ENCODE measurements around the gene APOC4. TPM values are rescaled to one million over a fixed set of nuclear protein-coding genes. Genes with fewer than 3 reads are reported as not detected.

The APOC4 gene
- total RNA-seq, 1 experiment from 2014 or later: not detected

GRCh38 chr19:44961821-44962220, 19.8 kb downstream of the APOC4 start:
- intact Hi-C loops (cut with micrococcal nuclease; ENCODE audit: unreplicated experiment): no loop called here
- Histone ChIP-seq H3K9me3 (ENCODE audit: control insufficient read depth, insufficient read depth, low read depth, low read length) (no peaks in the 10 kb centered on the region), H3K27me3 (ENCODE audit: control insufficient read depth, insufficient read depth, low read length) (no peaks in the 10 kb centered on the region), H3K27ac (ENCODE audit: low read length) (no peak overlapping the region), H3K4me3 (ENCODE audit: low read depth in 2 of 2, low read length in 2 of 2) (no peak overlapping the region), H3K4me1 (ENCODE audit: control insufficient read depth, insufficient read depth, low read length) (no peaks in the 10 kb centered on the region), H3K36me3 (ENCODE audit: control insufficient read depth, insufficient read depth, low read length) (peaks cover 2% of the 10 kb centered on the region; the same call in 1 of the 2 replicates)
- in situ Hi-C loops (cut with HindIII; ENCODE audit: low pct_unique_long_range_greater_than_20kb, low sequenced_read_pairs): no loop called here
- ChIA-PET POLR2A (no interaction called here), CTCF (no interaction called here)
- BruUV-seq (replicated peaks): no TSS peak
- DNase-seq (ENCODE audit: low read depth, low spot score) (no peak), ATAC-seq (no peak)
- TF ChIP-seq SIN3A (IDR thresholded peaks at IDR 0.05; ENCODE audit: borderline replicate concordance, insufficient read depth, low read depth, low read length) (no peak), TCF7L2 (IDR thresholded peaks at IDR 0.05; ENCODE audit: low read depth, low read length) (no peak)

GRCh38 chr19:44968118-44968517, 26.1 kb downstream of the APOC4 start:
- ATAC-seq (no peak), DNase-seq (ENCODE audit: low read depth, low spot score) (no peak)
- Histone ChIP-seq H3K27ac (ENCODE audit: low read length) (no peak overlapping the region), H3K4me1 (ENCODE audit: control insufficient read depth, insufficient read depth, low read length) (no peaks in the 10 kb centered on the region), H3K36me3 (ENCODE audit: control insufficient read depth, insufficient read depth, low read length) (peaks cover 2% of the 10 kb centered on the region; the same call in 1 of the 2 replicates), H3K9me3 (ENCODE audit: control insufficient read depth, insufficient read depth, low read depth, low read length) (no peaks in the 10 kb centered on the region), H3K27me3 (ENCODE audit: control insufficient read depth, insufficient read depth, low read length) (no peaks in the 10 kb centered on the region), H3K4me3 (ENCODE audit: low read depth in 2 of 2, low read length in 2 of 2) (no peak overlapping the region)
- TF ChIP-seq POLR2AphosphoS5 (IDR thresholded peaks at IDR 0.05; ENCODE audit: low read depth, low read length): no peak
- no peak for TF ChIP-seq CTCF (IDR thresholded peaks at IDR 0.05)
- TF ChIP-seq SIN3A (IDR thresholded peaks at IDR 0.05; ENCODE audit: borderline replicate concordance, insufficient read depth, low read depth, low read length): no peak
- TF ChIP-seq REST (IDR thresholded peaks at IDR 0.05; ENCODE audit: insufficient read depth in 1 of 2, low read depth in 2 of 2, low read length in 1 of 2): no peak
- ChIA-PET POLR2A (no interaction called here), CTCF (no interaction called here)
- in situ Hi-C loops (cut with HindIII; ENCODE audit: low pct_unique_long_range_greater_than_20kb, low sequenced_read_pairs): no loop called here
- intact Hi-C loops (cut with micrococcal nuclease; ENCODE audit: unreplicated experiment): no loop called here
- no TSS peak for BruUV-seq (replicated peaks)

GRCh38 chr19:44968670-44969069, 26.6 kb downstream of the APOC4 start:
- Histone ChIP-seq H3K27ac (ENCODE audit: low read length) (no peak overlapping the region), H3K36me3 (ENCODE audit: control insufficient read depth, insufficient read depth, low read length) (peaks cover 2% of the 10 kb centered on the region; the same call in 1 of the 2 replicates), H3K4me3 (ENCODE audit: low read depth in 2 of 2, low read length in 2 of 2) (no peak overlapping the region), H3K9me3 (ENCODE audit: control insufficient read depth, insufficient read depth, low read depth, low read length) (no peaks in the 10 kb centered on the region), H3K27me3 (ENCODE audit: control insufficient read depth, insufficient read depth, low read length) (no peaks in the 10 kb centered on the region), H3K4me1 (ENCODE audit: control insufficient read depth, insufficient read depth, low read length) (no peaks in the 10 kb centered on the region)
- ChIA-PET POLR2A (no interaction called here), CTCF (no interaction called here)
- TF ChIP-seq REST (IDR thresholded peaks at IDR 0.05; ENCODE audit: insufficient read depth in 1 of 2, low read depth in 2 of 2, low read length in 1 of 2) (no peak), SIN3A (IDR thresholded peaks at IDR 0.05; ENCODE audit: borderline replicate concordance, insufficient read depth, low read depth, low read length) (no peak), TCF7L2 (IDR thresholded peaks at IDR 0.05; ENCODE audit: low read depth, low read length) (no peak), POLR2AphosphoS5 (IDR thresholded peaks at IDR 0.05; ENCODE audit: low read depth, low read length) (no peak), CTCF (IDR thresholded peaks at IDR 0.05) (no peak)
- in situ Hi-C loops (cut with HindIII; ENCODE audit: low pct_unique_long_range_greater_than_20kb, low sequenced_read_pairs): no loop called here
- DNase-seq (ENCODE audit: low read depth, low spot score) (no peak), ATAC-seq (no peak)
- BruUV-seq (replicated peaks): TSS peak; percentile 62
- intact Hi-C loops (cut with micrococcal nuclease; ENCODE audit: unreplicated experiment): no loop called here

Measured in Panc1 (cell line).